Measurements from ENCODE around the gene UBA3. TPM values are rescaled to one million over a fixed set of nuclear protein-coding genes. Genes with fewer than 3 reads are reported as not detected.
A peak's percentile ranks its signal among the peaks of the same experiment; 100 is the strongest.

UBA3 gene
- total and polyA plus RNA-seq, 10 of the 15 experiments (the other 5 are each of a cell fraction or from before 2014, with no cell fraction given): 72.9 to 131 (median 102) TPM

DNA sequence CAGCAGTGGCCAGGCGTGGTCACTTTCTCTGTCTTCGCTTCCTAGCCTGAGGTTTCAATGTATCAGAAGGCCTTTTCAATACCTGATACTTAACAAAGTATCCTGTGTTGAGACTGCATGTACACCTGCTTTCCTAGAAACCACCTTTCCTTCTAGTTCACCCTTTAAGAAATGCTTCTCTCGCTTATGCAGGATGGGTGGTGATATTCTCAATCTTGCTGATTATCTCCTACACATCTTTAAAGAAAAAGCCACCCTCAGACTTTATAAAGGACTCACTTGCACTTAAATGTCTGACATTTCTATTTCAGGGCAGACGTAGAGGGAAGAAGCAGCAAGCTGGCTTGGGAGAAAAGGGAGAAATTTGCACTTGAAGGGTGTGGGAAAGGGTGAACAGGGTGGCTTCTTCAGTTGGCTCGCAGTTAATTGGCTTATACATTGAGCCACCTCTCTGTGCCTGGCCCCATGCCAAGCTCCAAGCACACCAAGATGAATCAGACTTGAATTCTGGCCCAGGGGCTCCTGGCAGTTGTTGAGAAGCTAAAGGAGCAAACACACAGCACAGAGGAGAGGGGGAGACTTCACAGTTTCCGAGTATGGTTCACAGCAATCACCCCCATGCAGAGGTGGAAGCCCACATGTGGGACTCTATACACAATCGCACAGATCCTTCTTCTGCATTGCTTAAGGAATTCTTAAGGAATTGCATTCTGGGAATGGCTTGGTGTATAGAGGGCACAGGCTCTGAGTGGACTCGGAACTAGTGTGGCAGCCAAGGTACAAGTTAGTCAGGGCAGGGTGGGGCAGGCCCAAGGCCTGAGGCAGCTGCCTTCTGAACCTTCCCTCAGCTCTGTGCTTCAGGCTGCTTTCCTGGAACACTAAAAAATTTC, 5.9 kb upstream of the UBA3 start (continued):
- TF ChIP-seq, protein P1, sequence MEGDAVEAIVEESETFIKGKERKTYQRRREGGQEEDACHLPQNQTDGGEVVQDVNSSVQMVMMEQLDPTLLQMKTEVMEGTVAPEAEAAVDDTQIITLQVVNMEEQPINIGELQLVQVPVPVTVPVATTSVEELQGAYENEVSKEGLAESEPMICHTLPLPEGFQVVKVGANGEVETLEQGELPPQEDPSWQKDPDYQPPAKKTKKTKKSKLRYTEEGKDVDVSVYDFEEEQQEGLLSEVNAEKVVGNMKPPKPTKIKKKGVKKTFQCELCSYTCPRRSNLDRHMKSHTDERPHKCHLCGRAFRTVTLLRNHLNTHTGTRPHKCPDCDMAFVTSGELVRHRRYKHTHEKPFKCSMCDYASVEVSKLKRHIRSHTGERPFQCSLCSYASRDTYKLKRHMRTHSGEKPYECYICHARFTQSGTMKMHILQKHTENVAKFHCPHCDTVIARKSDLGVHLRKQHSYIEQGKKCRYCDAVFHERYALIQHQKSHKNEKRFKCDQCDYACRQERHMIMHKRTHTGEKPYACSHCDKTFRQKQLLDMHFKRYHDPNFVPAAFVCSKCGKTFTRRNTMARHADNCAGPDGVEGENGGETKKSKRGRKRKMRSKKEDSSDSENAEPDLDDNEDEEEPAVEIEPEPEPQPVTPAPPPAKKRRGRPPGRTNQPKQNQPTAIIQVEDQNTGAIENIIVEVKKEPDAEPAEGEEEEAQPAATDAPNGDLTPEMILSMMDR (IDR thresholded peaks at IDR 0.05 in 2 of 3, conservative IDR thresholded peaks at IDR 0.05 in 1 of 3; ENCODE audit: control insufficient read depth in 2 of 3, extremely low read depth in 1 of 3, insufficient read depth in 1 of 3, low read depth in 3 of 3, low read length in 3 of 3): no peak
- TF ChIP-seq, protein P2, sequence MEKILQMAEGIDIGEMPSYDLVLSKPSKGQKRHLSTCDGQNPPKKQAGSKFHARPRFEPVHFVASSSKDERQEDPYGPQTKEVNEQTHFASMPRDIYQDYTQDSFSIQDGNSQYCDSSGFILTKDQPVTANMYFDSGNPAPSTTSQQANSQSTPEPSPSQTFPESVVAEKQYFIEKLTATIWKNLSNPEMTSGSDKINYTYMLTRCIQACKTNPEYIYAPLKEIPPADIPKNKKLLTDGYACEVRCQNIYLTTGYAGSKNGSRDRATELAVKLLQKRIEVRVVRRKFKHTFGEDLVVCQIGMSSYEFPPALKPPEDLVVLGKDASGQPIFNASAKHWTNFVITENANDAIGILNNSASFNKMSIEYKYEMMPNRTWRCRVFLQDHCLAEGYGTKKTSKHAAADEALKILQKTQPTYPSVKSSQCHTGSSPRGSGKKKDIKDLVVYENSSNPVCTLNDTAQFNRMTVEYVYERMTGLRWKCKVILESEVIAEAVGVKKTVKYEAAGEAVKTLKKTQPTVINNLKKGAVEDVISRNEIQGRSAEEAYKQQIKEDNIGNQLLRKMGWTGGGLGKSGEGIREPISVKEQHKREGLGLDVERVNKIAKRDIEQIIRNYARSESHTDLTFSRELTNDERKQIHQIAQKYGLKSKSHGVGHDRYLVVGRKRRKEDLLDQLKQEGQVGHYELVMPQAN (conservative IDR thresholded peaks at IDR 0.05): no peak
- no peak for TF ChIP-seq RAD21 (IDR thresholded peaks at IDR 0.05; ENCODE audit: insufficient read depth, low read depth, low read length)
- TF ChIP-seq HDAC6 (IDR thresholded peaks at IDR 0.05; ENCODE audit: unreplicated experiment): no peak
- TF ChIP-seq NFYB (IDR thresholded peaks at IDR 0.05; ENCODE audit: insufficient read depth, low read depth, low read length): 0 out of 2 replicates have a peak, but pooled peaks have one; percentile 14
- no peak for TF ChIP-seq RCOR1 (conservative IDR thresholded peaks at IDR 0.05; ENCODE audit: low read depth, low read length)
- no peak for TF ChIP-seq RFX5 (IDR thresholded peaks at IDR 0.05; ENCODE audit: low read depth, low read length)
- TF ChIP-seq, protein P3, sequence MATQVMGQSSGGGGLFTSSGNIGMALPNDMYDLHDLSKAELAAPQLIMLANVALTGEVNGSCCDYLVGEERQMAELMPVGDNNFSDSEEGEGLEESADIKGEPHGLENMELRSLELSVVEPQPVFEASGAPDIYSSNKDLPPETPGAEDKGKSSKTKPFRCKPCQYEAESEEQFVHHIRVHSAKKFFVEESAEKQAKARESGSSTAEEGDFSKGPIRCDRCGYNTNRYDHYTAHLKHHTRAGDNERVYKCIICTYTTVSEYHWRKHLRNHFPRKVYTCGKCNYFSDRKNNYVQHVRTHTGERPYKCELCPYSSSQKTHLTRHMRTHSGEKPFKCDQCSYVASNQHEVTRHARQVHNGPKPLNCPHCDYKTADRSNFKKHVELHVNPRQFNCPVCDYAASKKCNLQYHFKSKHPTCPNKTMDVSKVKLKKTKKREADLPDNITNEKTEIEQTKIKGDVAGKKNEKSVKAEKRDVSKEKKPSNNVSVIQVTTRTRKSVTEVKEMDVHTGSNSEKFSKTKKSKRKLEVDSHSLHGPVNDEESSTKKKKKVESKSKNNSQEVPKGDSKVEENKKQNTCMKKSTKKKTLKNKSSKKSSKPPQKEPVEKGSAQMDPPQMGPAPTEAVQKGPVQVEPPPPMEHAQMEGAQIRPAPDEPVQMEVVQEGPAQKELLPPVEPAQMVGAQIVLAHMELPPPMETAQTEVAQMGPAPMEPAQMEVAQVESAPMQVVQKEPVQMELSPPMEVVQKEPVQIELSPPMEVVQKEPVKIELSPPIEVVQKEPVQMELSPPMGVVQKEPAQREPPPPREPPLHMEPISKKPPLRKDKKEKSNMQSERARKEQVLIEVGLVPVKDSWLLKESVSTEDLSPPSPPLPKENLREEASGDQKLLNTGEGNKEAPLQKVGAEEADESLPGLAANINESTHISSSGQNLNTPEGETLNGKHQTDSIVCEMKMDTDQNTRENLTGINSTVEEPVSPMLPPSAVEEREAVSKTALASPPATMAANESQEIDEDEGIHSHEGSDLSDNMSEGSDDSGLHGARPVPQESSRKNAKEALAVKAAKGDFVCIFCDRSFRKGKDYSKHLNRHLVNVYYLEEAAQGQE (IDR thresholded peaks at IDR 0.05; ENCODE audit: low read depth, low read length): no peak
- no peak for TF ChIP-seq SMC3 (IDR thresholded peaks at IDR 0.05; ENCODE audit: borderline replicate concordance, low read length)
- TF ChIP-seq, protein P4, sequence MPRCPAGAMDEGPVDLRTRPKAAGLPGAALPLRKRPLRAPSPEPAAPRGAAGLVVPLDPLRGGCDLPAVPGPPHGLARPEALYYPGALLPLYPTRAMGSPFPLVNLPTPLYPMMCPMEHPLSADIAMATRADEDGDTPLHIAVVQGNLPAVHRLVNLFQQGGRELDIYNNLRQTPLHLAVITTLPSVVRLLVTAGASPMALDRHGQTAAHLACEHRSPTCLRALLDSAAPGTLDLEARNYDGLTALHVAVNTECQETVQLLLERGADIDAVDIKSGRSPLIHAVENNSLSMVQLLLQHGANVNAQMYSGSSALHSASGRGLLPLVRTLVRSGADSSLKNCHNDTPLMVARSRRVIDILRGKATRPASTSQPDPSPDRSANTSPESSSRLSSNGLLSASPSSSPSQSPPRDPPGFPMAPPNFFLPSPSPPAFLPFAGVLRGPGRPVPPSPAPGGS (IDR thresholded peaks at IDR 0.05; ENCODE audit: borderline replicate concordance, insufficient read depth, low read depth, low read length, poor library complexity, severe bottlenecking): no peak
- TF ChIP-seq TCF12 (IDR thresholded peaks at IDR 0.05; ENCODE audit: low read depth, low read length): no peak
- no peak for TF ChIP-seq KAT2A (conservative IDR thresholded peaks at IDR 0.05; ENCODE audit: control insufficient read depth, low read depth, low read length)
- TF ChIP-seq POLR2AphosphoS2 (IDR thresholded peaks at IDR 0.05; ENCODE audit: low read depth, low read length): no peak
- TF ChIP-seq, protein P5, sequence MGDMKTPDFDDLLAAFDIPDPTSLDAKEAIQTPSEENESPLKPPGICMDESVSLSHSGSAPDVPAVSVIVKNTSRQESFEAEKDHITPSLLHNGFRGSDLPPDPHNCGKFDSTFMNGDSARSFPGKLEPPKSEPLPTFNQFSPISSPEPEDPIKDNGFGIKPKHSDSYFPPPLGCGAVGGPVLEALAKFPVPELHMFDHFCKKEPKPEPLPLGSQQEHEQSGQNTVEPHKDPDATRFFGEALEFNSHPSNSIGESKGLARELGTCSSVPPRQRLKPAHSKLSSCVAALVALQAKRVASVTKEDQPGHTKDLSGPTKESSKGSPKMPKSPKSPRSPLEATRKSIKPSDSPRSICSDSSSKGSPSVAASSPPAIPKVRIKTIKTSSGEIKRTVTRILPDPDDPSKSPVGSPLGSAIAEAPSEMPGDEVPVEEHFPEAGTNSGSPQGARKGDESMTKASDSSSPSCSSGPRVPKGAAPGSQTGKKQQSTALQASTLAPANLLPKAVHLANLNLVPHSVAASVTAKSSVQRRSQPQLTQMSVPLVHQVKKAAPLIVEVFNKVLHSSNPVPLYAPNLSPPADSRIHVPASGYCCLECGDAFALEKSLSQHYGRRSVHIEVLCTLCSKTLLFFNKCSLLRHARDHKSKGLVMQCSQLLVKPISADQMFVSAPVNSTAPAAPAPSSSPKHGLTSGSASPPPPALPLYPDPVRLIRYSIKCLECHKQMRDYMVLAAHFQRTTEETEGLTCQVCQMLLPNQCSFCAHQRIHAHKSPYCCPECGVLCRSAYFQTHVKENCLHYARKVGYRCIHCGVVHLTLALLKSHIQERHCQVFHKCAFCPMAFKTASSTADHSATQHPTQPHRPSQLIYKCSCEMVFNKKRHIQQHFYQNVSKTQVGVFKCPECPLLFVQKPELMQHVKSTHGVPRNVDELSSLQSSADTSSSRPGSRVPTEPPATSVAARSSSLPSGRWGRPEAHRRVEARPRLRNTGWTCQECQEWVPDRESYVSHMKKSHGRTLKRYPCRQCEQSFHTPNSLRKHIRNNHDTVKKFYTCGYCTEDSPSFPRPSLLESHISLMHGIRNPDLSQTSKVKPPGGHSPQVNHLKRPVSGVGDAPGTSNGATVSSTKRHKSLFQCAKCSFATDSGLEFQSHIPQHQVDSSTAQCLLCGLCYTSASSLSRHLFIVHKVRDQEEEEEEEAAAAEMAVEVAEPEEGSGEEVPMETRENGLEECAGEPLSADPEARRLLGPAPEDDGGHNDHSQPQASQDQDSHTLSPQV (IDR thresholded peaks at IDR 0.05): no peak
